GM19468 (cell line): ENCODE results near the gene ADARB1.
"Not testable (repeated sequence)": the region's sequence is repeated elsewhere in the genome, so short reads cannot be mapped to it uniquely, and the experiment has no call there.

Experiments
- ATAC-seq: cut with Tn5 transposase; IDR thresholded peaks from one replicate; pipeline ENCODE4 v1.9.1; 2021; ENCODE audit warnings: mild to moderate bottlenecking, moderate library complexity, moderate number of reproducible peaks; ENCODE audit not compliant: unreplicated experiment; ENCODE audit errors: extremely low read depth

The ADARB1 gene

DNA sequence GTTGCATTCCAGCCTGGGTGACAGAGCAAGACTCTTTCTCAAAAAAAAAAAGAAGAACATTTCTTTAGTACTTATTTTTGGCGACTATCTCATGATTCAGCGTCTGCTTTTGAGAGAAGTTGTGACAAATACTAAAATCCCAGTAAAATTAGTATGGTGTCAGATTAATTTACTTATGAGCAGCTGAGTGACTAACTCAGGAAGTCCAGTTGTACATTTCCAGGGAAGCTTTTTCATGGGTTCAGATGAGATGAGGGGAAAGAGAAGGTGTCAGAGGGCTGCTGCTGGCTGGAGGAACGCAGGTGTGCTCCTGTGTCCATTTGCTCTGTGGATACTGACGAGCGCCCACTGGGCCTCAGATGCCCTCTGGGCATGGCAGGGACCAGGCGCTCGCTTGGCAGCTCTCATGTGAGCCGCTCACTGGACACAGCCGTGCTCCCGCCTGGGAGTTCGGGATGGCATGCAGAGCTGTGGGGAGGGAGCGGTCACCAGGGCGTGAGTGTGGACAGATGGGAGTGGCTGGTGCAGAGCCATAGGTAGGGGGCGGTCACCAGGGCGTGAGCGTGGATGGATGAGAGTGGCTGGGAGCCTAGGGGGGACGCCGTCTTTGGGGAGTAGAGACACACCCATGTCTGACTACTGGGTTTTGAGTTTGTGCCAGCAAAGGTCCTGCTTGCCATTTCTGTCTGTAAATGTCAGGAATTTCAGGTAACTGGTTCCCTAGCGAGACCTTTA lies 55.0 kb downstream of the ADARB1 start:
- no peak for ATAC-seq

DNA sequence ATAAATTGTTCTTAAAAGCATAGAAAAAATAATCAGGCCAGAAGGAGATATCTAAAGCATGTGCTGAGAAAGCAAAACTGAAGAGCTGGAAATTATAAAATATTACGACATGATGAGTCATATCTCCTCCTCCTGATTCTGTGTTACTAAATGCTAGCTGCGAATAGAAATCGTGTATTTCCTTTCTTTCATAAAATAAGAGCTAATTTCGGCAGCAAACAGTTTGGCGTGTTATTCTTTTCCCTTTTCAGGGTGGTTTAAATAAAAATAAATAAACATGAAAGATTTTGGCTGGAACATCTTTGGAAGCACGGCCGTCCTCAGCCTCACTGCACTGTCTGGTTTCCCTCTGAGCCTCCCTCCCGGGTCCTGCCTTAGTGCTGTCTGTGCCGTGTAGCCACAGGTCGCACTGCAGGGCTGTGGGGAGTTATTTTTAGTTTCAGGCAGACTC lies 56.0 kb downstream of the ADARB1 start:
- no peak for ATAC-seq

- ATAC-seq = no peak
Observed at GRCh38 chr21:45131537-45131999, 57.2 kb downstream of the ADARB1 start.

- ATAC-seq = no peak
Observed at GRCh38 chr21:45132841-45133573, 58.6 kb downstream of the ADARB1 start.

GRCh38 chr21:45133574-45134278 lies 59.3 kb downstream of the ADARB1 start:
- ATAC-seq = not testable (repeated sequence)

DNA sequence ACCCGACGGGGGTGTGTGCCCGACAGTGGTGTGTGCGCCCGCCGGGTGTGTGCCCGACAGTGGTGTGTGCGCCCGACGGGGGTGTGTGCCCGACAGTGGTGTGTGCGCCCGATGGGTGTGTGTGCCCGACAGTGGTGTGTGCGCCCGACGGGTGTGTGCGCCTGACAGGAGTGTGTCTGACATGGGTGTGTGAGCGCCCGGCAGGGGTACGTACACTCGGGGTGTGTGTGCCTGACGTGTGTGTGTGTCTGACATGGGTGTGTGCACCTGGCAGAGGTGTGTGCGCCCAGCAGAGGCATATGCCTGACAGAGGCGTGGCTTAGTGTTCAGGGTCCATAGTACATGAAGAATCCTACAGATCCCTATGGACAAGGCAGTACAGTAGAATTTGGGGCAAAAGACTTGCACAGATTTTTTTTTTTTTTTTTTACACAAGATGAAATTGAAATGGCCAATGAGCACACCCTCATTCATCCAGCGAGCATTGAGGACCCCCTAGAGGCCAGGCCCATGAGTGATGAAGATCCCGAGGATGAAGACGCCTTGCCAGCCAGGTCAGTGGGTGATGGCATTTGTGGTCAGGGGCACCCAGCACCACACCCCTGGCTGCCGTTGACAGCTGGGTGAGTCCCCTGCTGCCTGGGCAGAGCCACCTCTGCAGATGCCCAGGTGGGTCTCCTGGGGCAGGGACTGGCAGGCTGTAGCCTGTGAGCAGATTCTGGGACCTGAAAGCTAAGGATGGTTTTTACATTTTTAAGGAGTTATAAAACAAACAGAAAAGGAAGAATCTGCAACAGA lies 60.1 kb downstream of the ADARB1 start:
- no peak for ATAC-seq

GRCh38 chr21:45135122-45135521 lies 60.7 kb downstream of the ADARB1 start:
- ATAC-seq = no peak

DNA sequence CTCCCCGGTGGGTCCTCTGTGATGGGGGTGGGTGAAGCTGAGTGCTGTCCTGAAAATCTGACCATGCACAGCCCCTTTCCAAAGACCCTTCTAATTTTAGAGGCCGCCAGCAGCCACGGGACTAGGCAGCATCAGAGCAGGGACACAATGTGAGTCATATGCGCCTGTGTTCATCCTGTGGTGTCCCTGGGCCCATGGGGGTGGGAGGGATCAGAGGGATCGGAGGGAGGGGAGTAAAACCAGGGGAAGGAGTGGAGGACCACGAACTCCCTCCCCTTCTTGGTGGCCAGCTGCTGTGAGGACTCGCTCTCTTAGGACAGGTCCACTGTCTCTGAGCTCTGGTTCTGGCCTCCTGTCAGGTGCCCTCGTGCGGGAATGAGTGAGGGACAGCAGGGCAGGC lies 61.5 kb downstream of the ADARB1 start:
- ATAC-seq = no peak

DNA sequence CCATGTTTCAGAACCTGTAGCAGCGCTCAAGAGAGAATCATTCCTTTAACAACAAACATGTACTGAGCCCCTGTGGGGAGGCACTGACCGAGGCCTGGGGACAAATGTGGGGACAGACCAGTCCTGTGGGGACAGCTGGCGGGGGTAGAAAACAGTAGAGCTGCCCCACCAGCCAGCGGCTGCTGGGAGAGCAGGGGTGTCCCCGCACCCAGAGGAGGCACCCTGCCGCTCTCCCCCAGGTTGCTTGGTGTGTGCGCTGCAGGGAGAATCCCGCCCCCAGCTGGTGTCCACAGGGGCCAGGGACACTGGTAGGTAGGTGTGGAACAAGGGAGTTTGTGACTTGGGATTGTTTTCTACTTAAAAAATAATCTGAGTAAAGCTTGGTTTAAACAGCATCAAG lies 62.1 kb downstream of the ADARB1 start:
- ATAC-seq = no peak

DNA sequence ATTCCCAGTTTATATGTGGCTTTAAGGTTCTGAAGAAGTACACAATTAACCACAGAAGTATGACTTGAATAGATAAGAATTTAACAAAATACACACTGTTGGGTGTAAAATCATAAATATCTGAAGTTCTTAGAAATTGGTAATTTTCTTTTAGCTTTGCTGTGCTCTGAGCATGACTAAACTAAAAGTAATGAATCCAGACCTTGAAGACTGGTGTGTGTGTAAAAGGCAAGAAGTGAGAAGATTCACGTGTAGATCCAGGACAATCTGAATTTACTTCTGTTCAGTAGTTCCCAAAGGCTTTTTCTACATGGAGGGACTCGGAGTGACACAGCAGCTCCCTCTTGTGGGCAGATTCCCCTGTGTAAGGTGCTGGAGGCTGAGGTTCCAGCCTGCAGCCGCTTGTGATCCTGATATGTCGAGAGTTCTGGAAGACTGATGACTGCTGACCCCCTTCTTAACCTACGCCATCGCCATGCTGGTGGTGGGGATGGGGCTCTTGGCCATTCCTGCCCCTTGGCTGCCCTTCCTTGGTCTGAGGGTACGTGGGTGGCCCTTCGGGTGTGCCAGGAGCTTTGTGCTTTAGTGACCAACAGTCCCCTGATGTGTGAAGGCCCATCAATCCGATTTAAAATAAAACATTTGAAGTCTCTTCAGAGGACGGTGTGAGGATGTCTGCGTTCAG lies 62.7 kb downstream of the ADARB1 start:
- no peak for ATAC-seq

DNA sequence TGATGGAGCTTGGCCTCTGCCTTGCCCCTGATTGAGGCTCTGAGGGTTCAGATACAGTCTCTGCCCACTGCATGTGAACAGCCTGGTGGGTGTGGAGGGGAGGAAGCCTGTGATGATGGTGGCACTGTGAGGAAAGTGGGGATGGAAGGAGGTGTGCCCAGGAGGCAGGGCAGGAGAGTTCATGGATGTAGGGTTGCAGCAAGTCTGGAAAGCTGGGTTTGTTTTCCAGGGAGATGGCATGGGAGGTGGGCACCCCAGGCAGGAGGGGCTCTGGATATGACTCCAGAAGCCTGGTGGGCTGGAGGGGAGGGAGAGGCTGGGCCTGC lies 63.2 kb downstream of the ADARB1 start:
- ATAC-seq = no peak

DNA sequence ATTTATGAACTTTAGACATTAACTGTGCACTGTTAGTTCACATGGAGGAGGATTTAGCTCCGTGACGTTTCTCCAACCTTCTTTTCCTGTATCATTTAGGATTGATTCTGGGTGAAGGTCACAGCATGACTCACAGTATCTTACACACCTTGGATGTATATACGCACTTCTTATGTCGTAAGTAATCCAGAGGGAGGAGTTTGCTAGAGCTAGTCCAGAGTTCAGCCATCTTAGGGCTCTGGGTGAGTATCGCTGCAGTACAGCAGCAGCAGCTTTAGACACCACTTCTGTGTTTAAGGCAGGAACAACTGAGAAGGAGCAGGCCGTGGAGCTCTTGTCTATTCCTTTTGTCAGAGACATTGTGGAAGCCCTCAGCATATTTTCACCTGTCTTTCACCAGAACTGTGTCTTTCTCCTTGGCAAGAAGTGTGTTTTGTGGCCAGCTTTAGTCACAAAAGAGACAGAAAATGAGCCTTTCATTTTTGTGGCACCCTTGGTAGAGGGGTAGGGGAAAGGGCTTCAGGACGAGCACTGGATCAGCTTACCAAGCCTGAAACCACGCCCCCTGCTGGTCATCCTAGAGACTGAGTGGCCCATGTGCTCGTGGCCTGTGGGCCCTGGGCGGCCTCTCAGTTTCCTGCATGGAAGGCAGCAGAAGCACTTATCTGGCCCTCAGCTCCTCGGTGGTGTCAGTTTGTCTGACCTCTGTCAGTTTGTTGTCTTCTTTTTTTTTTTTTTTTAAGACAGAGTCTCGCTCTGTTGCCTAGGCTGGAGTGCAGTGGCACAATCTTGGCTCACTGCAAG lies 64.0 kb downstream of the ADARB1 start:
- ATAC-seq = no peak

DNA sequence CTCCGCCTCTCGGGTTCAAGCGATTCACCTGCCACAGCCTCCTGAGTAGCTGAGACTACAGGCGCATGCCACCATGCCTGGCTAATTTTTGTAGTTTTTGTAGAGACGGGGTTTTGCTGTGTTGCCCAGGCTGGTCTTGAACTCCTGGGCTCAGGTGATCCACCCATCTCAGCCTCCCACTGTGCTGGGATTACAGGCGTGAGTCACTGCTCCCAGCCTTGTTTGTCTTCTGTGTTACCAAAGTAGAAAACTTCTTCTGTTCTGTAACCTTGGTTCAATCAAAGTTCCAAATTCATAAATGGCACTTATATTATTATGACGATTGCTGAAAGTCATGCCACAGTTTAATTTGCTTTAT lies 64.6 kb downstream of the ADARB1 start:
- not testable (repeated sequence) for ATAC-seq

- ATAC-seq = no peak
Observed at GRCh38 chr21:45139473-45139872, 65.1 kb downstream of the ADARB1 start.

- no peak for ATAC-seq
Observed at GRCh38 chr21:45140346-45140940, 66.1 kb downstream of the ADARB1 start.

- ATAC-seq = not testable (repeated sequence)
Observed at GRCh38 chr21:45140944-45141343, 66.6 kb downstream of the ADARB1 start.

- no peak for ATAC-seq
Observed at GRCh38 chr21:45141507-45141906, 67.1 kb downstream of the ADARB1 start.

- ATAC-seq = no peak
Observed at GRCh38 chr21:45142469-45143308, 68.3 kb downstream of the ADARB1 start.
